Ovary (tissue), 3 donors: ENCODE measurements around the gene NPW.

Source experiments
- CTCF ChIP-seq, 3 donors: fragments of 450-650 bp in 2 of 3; fragments of 200-600 bp in 1 of 3; IDR thresholded peaks; one replicate each; pipeline versions ENCODE4 v1.5.1 to v1.8.0; 2016 to 2022; ENCODE audit warnings: antibody characterized with exemption in 3 of 3, mild to moderate bottlenecking in 1 of 3
- POLR2A ChIP-seq: fragments of 450-650 bp; IDR thresholded peaks from one replicate; pipeline ENCODE4 v1.6.1; 2017; ENCODE audit warnings: antibody characterized with exemption, mild to moderate bottlenecking, moderate library complexity
- donor health status: DM: no; HTN: no; CAD: no.

GRCh38 chr16:2029350-2029749 lies 9.8 kb downstream of the NPW start:
- TF ChIP-seq CTCF (IDR thresholded peaks at IDR 0.05) (no peak), POLR2A (no peak)
